B cell (primary cell): Measurements from ENCODE around the gene CASP9. TPM values are rescaled to one million over a fixed set of nuclear protein-coding genes. Genes with fewer than 3 reads are reported as not detected.

Experiments used
- ATAC-seq: fragments of 200-7000 bp; cut with Tn5 transposase; one replicate; pipeline ENCODE4 v1.10.0; 2021; ENCODE audit warnings: low read depth, mild to moderate bottlenecking, moderate number of reproducible peaks, moderate library complexity
- CTCF ChIA-PET: fragments of 350-600 bp; sonication (Branson Sonifier 250); formaldehyde crosslinking; loops from one replicate; lab custom pipeline; 2021; ENCODE audit warnings: antibody characterized with exemption, inconsistent platforms; lab: Charles Lee
- POLR2A ChIA-PET: fragments of 350-600 bp; sonication (Branson Sonifier 250); formaldehyde crosslinking; loops from one replicate; lab custom pipeline; 2021; ENCODE audit warnings: antibody characterized with exemption; lab: Charles Lee
- DNase-seq: peaks from one replicate; pipeline ENCODE4 v3.0.0; 2013
- H2AFZ ChIP-seq: 2 replicates; pipeline ENCODE4 v1.6.1; 2012; ENCODE audit warnings: mild to moderate bottlenecking, low read depth, low read length; ENCODE audit not compliant: insufficient read depth, poor library complexity, severe bottlenecking
- H3K27ac ChIP-seq, 2 donors: 1 replicate in 1 of 2; 2 replicates in 1 of 2; pipeline ENCODE4 v1.5.1; 2012 to 2013; ENCODE audit warnings: low read length in 2 of 2, mild to moderate bottlenecking in 2 of 2, moderate library complexity in 1 of 2
- H3K27me3 ChIP-seq, 4 experiments: fragments of 200-600 bp in 1 of 4; sonication (generic) in 1 of 4; replicated peaks in 1 of 4; 1 replicate in 2 of 4; 2 replicates in 2 of 4; pipeline versions ENCODE4 v1.6.1 to v1.7.0; 2013 to 2016; ENCODE audit warnings: low read length in 3 of 4, mild to moderate bottlenecking in 2 of 4, mixed read lengths in 1 of 4, moderate library complexity in 1 of 4; ENCODE audit not compliant: insufficient read depth in 4 of 4, control insufficient read depth in 3 of 4; ENCODE audit errors: control extremely low read depth in 1 of 4
- H3K36me3 ChIP-seq, 2 experiments: replicated peaks in 1 of 2; 1 replicate in 1 of 2; 2 replicates in 1 of 2; pipeline versions ENCODE4 v1.6.1 to v1.7.1; 2013; ENCODE audit warnings: low read length in 1 of 2; ENCODE audit not compliant: insufficient read depth in 2 of 2, control insufficient read depth in 1 of 2; ENCODE audit errors: control extremely low read depth in 1 of 2, extremely low read depth in 1 of 2
- H3K4me1 ChIP-seq, 2 donors: fragments of 200-600 bp in 1 of 2; sonication (generic) in 1 of 2; 1 replicate in 1 of 2; 2 replicates in 1 of 2; pipeline versions ENCODE4 v1.5.1 to v1.6.1; 2013 to 2017; ENCODE audit warnings: low read length in 2 of 2; ENCODE audit not compliant: control insufficient read depth in 2 of 2, insufficient read depth in 2 of 2
- H3K4me2 ChIP-seq: replicated peaks from 2 replicates; pipeline ENCODE3; 2012; ENCODE audit warnings: mild to moderate bottlenecking, low read depth, low read length; ENCODE audit not compliant: poor library complexity, severe bottlenecking
- H3K4me3 ChIP-seq, 5 experiments: fragments of 200-600 bp in 1 of 5; sonication (generic) in 1 of 5; 1 replicate in 3 of 5; 2 replicates in 2 of 5; pipeline versions ENCODE4 v1.5.1 to v1.7.0; 2011 to 2016; ENCODE audit warnings: low read length in 4 of 5, mild to moderate bottlenecking in 4 of 5, low read depth in 2 of 5, control low read depth in 1 of 5, moderate library complexity in 1 of 5; ENCODE audit not compliant: insufficient read depth in 1 of 5; ENCODE audit errors: control extremely low read depth in 1 of 5, extremely low read depth in 1 of 5
- H3K79me2 ChIP-seq: fragments of 200-600 bp; sonication (generic); one replicate; pipeline ENCODE4 v1.6.0; 2016; ENCODE audit warnings: low read length; ENCODE audit not compliant: control insufficient read depth, insufficient read depth
- H3K9ac ChIP-seq: fragments of 200-600 bp; sonication (generic); 2 replicates; pipeline ENCODE4 v1.6.1; 2017; ENCODE audit warnings: mild to moderate bottlenecking, low read length, moderate library complexity
- H3K9me3 ChIP-seq, 3 donors: one replicate each; pipeline versions ENCODE4 v1.6.1 to v1.7.1; 2013; ENCODE audit warnings: low read length in 2 of 3; ENCODE audit not compliant: control insufficient read depth in 2 of 3, insufficient read depth in 1 of 3; ENCODE audit errors: control extremely low read depth in 1 of 3
- H4K20me1 ChIP-seq: 2 replicates; pipeline ENCODE4 v1.6.0; 2012; ENCODE audit warnings: mild to moderate bottlenecking, low read length; ENCODE audit not compliant: insufficient read depth, control insufficient read depth, poor library complexity, severe bottlenecking
- H3K27ac Mint-ChIP-seq: one replicate; pipeline ENCODE4 v1.8.0; 2021; ENCODE audit warnings: mixed read lengths
- H3K27me3 Mint-ChIP-seq: one replicate; pipeline ENCODE4 v1.8.0; 2021; ENCODE audit warnings: mixed read lengths
- H3K4me1 Mint-ChIP-seq: one replicate; pipeline ENCODE4 v1.8.0; 2021; ENCODE audit warnings: mixed read lengths
- H3K4me3 Mint-ChIP-seq: one replicate; pipeline ENCODE4 v1.8.0; 2021; ENCODE audit warnings: mixed read lengths
- H3K9me3 Mint-ChIP-seq: one replicate; pipeline ENCODE4 v1.8.0; 2022; ENCODE audit warnings: mixed read lengths; ENCODE audit not compliant: insufficient read depth
- EZH2 ChIP-seq: IDR thresholded peaks from 2 replicates; pipeline ENCODE4 v1.6.1; 2012; ENCODE audit warnings: borderline replicate concordance, low read depth, mild to moderate bottlenecking, moderate library complexity, low read length; ENCODE audit not compliant: insufficient read depth, poor library complexity, severe bottlenecking
- WGBS: methylation state at CpG from one replicate; pipeline ENCODE4 v1.1.5; 2013; ENCODE audit warnings: missing lambda C conversion rate; ENCODE audit not compliant: insufficient coverage; 5-methylcytosine and 5-hydroxymethylcytosine counted together
- intact Hi-C: fragments of 100-400 bp; cut with micrococcal nuclease; formaldehyde crosslinking; loops from one replicate; pipeline ENCODE4 v1.10.0; 2022
- polyA plus RNA-seq: library from polyadenylated mRNA; depleted of rRNA; stranded (reverse); fragments of >200 nt; gene quantifications from 2 replicates; pipeline ENCODE4 v1.2.3, GENCODE V29; 2012
- total RNA-seq, 2 donors: library from RNA; stranded (reverse); fragments of 120-200 nt in 1 of 2; gene quantifications; 1 replicate in 1 of 2; 2 replicates in 1 of 2; pipeline versions ENCODE4 v1.2.3 to v1.2.4, GENCODE V29; 2013 to 2022
- TF ChIP-seq, protein P1 (sequence below): fragments of 200-600 bp; IDR thresholded peaks from one replicate; pipeline ENCODE4 v1.8.0; 2022; ENCODE audit warnings: antibody characterized with exemption, mild to moderate bottlenecking

CASP9 gene
- total and polyA plus RNA-seq, 2 donors (not counting 1 experiment from before 2014, with no cell fraction given), result 16.8 to 22.9 TPM

DNA sequence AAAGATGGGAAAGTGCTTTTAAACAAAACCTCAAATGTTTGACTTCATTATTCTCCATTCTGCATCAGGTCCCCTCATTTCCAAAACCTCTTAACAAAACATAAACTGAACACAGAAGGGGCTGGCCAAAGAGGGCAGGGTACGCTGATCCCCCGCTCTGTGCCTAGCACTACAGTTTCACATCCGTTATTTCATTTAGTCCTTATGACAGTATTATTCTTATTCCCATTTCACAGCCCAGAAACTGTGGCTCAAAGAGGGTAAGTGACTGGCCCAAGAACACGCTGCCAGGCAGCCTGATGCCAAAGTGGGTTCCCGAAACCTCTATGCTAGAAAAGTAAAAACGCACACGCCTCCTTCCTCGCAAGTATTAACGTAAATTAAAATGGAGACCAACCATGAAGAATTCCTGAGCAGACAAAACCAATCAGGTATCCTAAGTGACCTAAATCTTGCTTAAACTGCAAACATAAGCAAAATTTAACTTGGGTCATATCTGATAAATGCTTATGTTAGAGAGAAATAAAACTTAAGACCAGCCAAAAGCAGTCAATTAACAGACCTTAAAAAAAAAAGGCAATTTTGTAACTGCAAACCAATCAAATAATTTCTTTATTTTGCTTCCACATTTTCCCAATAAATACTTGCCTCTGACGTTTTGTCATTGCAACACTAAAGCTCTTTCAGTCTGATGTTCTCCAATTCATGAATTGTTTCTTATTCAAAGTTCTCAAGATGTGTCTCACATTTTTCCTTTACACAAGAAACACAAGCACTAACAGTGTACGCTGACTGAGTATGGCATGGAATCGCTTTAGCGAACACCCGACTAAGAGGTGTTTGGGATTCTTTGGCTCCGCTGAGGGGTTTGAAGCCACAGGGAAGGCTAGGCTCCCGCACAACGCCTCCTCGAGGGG lies 653 bp downstream of the CASP9 start:
- no peak for TF ChIP-seq EZH2
- TF ChIP-seq, protein P1, sequence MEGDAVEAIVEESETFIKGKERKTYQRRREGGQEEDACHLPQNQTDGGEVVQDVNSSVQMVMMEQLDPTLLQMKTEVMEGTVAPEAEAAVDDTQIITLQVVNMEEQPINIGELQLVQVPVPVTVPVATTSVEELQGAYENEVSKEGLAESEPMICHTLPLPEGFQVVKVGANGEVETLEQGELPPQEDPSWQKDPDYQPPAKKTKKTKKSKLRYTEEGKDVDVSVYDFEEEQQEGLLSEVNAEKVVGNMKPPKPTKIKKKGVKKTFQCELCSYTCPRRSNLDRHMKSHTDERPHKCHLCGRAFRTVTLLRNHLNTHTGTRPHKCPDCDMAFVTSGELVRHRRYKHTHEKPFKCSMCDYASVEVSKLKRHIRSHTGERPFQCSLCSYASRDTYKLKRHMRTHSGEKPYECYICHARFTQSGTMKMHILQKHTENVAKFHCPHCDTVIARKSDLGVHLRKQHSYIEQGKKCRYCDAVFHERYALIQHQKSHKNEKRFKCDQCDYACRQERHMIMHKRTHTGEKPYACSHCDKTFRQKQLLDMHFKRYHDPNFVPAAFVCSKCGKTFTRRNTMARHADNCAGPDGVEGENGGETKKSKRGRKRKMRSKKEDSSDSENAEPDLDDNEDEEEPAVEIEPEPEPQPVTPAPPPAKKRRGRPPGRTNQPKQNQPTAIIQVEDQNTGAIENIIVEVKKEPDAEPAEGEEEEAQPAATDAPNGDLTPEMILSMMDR, result no peak
- WGBS, result 40% methylated on average over 15 of the region's 18 CpGs
- peak overlapping the region; percentile 72 to 91 (median 75) for H3K4me3 ChIP-seq
- H3K4me2 ChIP-seq, result peak overlapping the region; percentile 92
- no peaks in the 10 kb centered on the region for H3K27me3 Mint-ChIP-seq
- ATAC-seq, result no peak
- H3K9me3 Mint-ChIP-seq, result no peaks in the 10 kb centered on the region
- H3K4me1 Mint-ChIP-seq, result peaks cover 55% of the 10 kb centered on the region
- CTCF ChIA-PET, result no interaction called here
- peak overlapping the region; percentile 79 for H3K9ac ChIP-seq
- H3K36me3 ChIP-seq, result no peaks in the 10 kb centered on the region
- H3K27ac Mint-ChIP-seq, result peak overlapping the region; percentile 99
- peaks cover 4% of the 10 kb centered on the region for H4K20me1 ChIP-seq
- POLR2A ChIA-PET, result interaction anchor here (0.7 to 1.3 kb wide), 3 partner anchors 8 to 94 kb away, joined by 3 read pairs; partner anchors contain the start of gene DDI2
- no peaks in the 10 kb centered on the region for H3K27me3 ChIP-seq
- H3K27ac ChIP-seq, result peak overlapping the region; percentile 92 to 99
- intact Hi-C loops, result loop anchor here (2.0 to 10.0 kb wide), 6 partner anchors 116 to 1121 kb away; partner anchors contain the start of genes CPLANE2, EFHD2, NECAP2 and PLEKHM2
- peak; percentile 35 for DNase-seq
- peak overlapping the region; percentile 89 for H3K4me3 Mint-ChIP-seq
- no peaks in the 10 kb centered on the region for H3K9me3 ChIP-seq
- H3K79me2 ChIP-seq, result peaks cover 68% of the 10 kb centered on the region
- H2AFZ ChIP-seq, result peak overlapping the region; percentile 85
- peaks cover 28 to 34% of the 10 kb centered on the region in 2 donors for H3K4me1 ChIP-seq
